NCI-H2227 (cell line): ENCODE data around the gene TSHR.
"Not testable (repeated sequence)": the region's sequence is repeated elsewhere in the genome, so short reads cannot be mapped to it uniquely, and the experiment has no call there.

Experiments
- DNase-seq: peaks from one replicate; lab custom pipeline; 2025; ENCODE audit not compliant: unreplicated experiment; lab: John Stamatoyannopoulos, UW

Gene TSHR

GRCh38 chr14:81067156-81067555, 111.7 kb downstream of the TSHR start:
- no peak for DNase-seq

- DNase-seq, result no peak
These were observed 112.9 kb downstream of the TSHR start for GRCh38 chr14:81068176-81068782.

- no peak for DNase-seq
These were observed 115.1 kb downstream of the TSHR start for GRCh38 chr14:81070511-81070910.

GRCh38 chr14:81085596-81085995, 130.2 kb downstream of the TSHR start:
- no peak for DNase-seq

GRCh38 chr14:81087230-81087629, 131.8 kb downstream of the TSHR start:
- no peak for DNase-seq

GRCh38 chr14:81091139-81091538, 135.7 kb downstream of the TSHR start:
- DNase-seq, result no peak

GRCh38 chr14:81091660-81092059, 136.2 kb downstream of the TSHR start:
- no peak for DNase-seq

- DNase-seq, result no peak
These were observed 138.2 kb downstream of the TSHR start for GRCh38 chr14:81093651-81094050.

GRCh38 chr14:81095539-81095938, 140.1 kb downstream of the TSHR start:
- no peak for DNase-seq

- DNase-seq, result no peak
These were observed 141.2 kb downstream of the TSHR start for GRCh38 chr14:81096656-81097055.

- no peak for DNase-seq
These were observed 146.8 kb downstream of the TSHR start for GRCh38 chr14:81102217-81102616.

GRCh38 chr14:81103443-81103842, 148.0 kb downstream of the TSHR start:
- DNase-seq, result no peak

- DNase-seq, result no peak
These were observed 150.0 kb downstream of the TSHR start for GRCh38 chr14:81105378-81105777.

- no peak for DNase-seq
These were observed 150.5 kb downstream of the TSHR start for GRCh38 chr14:81105961-81106360.

GRCh38 chr14:81110186-81110585, 154.8 kb downstream of the TSHR start:
- DNase-seq, result no peak

- DNase-seq, result no peak
These were observed 157.8 kb downstream of the TSHR start for GRCh38 chr14:81113176-81113575.

- not testable (repeated sequence) for DNase-seq
These were observed 158.8 kb downstream of the TSHR start for GRCh38 chr14:81113945-81114820.

GRCh38 chr14:81120501-81120900, 165.1 kb downstream of the TSHR start:
- no peak for DNase-seq

GRCh38 chr14:81122326-81122725, 166.9 kb downstream of the TSHR start:
- DNase-seq, result no peak

- DNase-seq, result no peak
These were observed 168.4 kb downstream of the TSHR start for GRCh38 chr14:81123811-81124210.

GRCh38 chr14:81125536-81125935, 170.1 kb downstream of the TSHR start:
- DNase-seq, result no peak

- no peak for DNase-seq
These were observed 172.4 kb downstream of the TSHR start for GRCh38 chr14:81127785-81128184.

GRCh38 chr14:81129242-81129641, 173.8 kb downstream of the TSHR start:
- DNase-seq, result no peak
